CD4-positive, alpha-beta T cell treated with Interferon alpha-2 for 1 hour (primary cell): Measurements from ENCODE around the gene CCDC63.

ENCODE experiments used
- DNase-seq, 2 donors: peaks; one replicate each; pipeline ENCODE4 v3.0.0-alpha.2; 2020 to 2022

CCDC63 gene

DNA sequence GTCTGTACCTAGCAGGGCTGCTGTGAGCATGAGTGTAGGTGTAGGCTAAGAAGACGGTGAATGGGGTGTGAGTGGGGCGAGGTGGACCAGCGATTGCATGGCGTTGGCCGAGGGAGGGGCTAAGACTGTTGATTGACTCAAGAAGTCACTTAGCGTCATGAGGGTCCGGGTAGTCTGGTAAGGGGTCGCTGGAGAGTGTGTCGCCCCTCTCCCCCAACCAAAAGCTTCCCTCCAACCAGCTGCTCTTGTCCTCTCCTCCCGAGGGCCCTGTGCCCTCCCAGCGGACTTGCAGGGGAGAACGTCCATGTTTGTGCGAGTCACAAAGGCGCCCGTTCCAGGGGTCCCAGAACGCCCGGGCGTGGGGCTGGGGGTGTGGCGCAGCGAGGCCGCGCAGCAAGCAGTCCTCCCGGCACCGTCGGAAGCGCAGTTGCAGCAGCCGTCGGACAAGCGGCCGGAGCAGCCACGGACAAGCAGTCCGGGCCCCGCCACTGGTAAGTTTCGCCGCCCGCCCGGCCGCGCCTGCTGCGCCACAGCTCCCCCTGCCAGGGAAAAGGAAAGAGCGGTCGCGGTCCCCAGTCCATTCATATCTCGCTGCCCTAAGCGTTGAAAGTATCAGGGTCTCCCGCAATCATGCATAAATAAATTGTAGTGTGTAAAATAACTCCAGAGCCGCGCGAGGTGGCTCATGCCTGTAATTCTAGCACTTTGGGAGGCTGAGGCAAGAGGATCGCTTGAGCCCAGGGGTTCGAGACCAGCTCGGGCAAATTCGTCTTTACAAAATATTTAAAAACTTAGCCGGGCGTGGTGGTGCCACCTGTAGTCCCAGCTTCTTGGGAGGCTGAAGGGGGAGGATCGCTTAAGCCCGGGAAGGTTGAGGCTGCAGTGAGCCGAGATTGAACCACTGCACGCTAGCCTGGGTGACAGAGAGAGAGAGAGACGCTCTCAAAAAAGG lies at the start of gene CCDC63:
CCDC63 (plus strand) TSS at position 373 of the 952 bp plus-strand sequence. CDS start 5,968 bp downstream, outside the sequence.
- DNase-seq, result peak; percentile 15

DNA sequence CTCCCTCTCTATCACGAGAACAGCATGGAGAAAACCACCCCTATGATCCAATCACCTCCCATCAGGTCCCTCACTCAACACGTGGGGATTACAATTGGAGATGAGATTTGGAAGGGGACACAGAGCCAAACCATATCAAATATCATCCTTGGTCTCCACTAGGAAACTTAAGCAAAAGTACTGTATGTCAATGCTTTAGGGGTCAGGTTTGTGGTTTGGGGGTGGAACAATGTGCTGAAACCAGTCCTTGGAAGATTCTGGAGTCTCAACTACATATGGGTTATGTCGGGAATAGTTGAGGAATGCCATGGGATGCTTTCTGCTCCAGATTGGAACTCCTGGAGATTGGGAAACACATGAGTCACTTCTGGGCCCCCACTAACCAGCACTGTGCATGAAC lies 48.3 kb upstream of the CCDC63 start:
- DNase-seq, result no peak

DNA sequence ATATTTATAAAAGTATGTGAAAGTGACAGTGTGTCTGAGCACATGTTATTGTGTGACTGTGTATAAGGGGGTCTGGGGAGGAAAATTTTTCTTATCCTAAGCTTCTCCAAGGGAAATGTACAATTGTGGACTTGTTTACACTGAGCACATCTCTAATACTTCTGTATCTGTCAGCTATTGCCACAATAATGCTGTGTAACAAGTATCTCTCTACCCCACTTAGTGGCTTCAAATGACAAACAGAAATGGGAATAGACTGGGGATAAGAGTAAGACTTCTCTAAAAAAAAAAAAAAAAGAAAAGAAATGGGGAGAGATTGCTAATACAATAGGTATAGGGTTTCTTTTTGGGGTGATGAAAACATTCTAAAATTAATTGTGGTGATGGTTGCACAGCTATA lies 44.3 kb upstream of the CCDC63 start:
- no peak for DNase-seq

DNA sequence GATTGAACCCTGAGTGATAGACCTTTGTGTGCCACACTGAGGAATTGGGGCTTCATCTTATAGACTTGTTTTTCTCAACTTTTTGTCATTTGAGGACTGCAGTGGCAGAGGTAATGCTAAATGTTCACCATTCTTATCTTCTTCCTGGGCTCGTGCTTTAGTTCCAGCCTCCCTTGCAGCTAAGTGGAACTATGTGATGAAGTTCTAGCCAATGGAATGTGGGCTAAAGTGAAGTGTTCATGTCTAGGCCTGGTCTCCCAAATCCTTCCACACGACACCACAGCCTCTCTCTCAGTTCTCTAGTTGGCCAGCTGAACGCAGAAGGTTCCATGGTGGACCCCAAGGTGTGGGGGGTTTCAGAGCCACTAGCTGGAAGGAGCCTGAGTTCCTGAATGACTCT lies 42.4 kb upstream of the CCDC63 start:
- no peak for DNase-seq

DNA sequence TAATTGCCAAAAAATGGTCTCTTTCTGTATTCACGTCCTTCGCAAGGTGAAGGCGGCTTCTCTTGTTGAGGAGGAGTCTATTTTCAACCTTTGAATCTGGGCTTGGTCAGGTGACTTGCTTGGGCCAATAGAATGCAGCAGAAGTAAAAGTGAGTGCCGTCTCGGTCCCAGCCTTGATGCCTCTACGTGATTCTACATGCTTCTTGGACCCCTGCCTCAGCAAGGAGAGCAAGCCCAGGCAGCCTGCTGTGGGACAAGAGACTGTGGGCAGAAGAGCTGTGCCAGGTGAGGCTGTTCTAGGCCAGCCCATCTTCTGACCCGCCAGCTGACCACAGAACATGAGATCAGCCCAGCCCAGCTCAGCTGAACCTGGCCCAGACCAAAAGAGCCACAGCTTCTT lies 39.1 kb upstream of the CCDC63 start:
- DNase-seq, result no peak

DNA sequence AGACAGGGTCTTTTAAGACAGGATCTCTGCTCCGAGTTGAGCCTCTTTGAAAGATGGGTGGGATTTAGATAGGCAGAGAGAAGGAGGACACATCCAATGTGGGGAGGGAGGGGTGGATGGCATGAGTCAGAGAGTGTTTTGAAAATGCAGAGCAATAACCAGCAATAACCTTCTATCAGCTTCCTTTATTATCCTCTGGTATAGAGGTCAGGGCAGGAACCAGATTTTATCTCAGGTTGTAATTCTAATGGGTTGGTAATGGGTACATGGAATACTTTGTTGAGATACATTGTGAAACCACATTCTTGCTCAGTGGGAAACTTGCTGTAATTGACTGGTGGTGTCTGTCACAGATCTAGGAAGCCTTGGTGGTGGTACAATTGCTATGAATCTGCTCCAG lies 37.6 kb upstream of the CCDC63 start:
- DNase-seq, result no peak

DNA sequence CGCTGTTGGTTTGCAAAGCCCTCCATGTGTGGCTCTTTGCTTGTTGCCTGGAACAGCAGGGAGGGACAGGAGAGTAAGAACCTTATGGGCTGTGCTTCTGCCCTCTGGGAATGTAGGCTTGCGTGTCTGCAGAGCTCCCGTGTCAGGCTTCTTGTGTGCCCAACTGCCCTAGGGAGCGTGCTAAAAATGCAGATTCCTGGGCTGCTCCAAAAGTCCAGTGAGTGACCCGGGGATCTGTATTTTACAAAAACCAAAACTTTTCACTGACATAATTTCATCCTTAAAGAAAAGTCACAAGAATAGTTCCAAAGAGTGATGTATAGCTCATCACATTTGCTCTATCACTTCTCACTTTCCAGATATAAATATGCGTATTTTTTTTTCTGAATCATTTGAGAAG lies 34.8 kb upstream of the CCDC63 start:
- DNase-seq, result no peak

DNA sequence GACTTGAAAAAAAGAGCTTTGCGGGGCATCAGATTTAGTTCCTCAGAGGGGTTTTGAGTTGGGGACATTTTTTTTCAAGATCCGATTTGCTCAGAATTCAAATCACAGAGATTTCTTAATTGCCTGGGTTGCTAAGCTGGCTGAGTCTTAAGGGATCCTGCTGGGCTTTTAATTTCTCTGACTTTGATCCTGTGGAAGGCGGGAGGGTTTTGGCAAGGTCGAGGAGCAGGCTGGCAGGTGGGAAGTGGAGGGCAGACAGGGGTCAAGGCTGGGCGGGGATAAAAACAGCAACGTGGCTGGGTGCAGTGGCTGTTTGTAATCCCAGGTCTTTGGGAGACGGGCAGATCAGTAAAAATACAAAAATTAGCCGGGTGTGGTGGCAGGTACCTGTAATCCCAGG lies 33.5 kb upstream of the CCDC63 start:
- DNase-seq, result no peak

DNA sequence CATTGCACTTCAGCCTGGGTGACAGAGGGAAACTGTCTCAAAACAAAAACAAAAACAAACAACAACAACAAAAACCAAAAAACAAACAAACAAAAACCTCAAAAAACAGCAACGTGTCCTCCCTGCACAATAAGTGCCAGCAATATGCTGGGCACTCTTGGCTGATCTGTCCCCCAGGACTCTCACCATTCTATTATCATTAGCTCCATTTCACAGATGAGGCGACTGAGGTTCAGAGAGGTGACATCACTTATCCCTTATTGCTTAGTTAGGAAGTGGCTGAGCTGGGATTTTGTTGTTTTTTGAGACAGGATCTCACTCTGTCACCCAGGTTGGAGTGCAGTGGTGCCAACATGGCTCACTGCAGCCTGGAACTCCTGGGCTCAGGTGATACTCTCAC lies 33.0 kb upstream of the CCDC63 start:
- no peak for DNase-seq

DNA sequence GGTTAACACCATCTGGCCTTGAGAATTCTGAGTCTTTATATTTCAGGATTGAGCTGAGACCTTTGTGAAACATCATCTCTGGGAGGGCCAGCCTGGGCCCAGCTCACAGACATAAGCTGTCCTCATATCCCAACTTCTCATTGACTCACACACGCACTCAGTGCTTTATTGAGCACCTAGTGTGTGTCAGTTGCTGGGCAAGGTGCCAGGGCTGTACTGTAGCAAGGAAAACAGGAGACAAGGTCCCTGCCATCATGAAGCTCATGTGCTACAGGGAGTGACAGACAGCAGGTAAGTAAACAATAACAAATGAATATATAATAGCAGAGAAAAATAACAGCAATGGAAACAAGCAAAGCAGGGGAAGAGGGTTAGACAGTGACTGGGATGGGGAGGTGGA lies 30.5 kb upstream of the CCDC63 start:
- no peak for DNase-seq

DNA sequence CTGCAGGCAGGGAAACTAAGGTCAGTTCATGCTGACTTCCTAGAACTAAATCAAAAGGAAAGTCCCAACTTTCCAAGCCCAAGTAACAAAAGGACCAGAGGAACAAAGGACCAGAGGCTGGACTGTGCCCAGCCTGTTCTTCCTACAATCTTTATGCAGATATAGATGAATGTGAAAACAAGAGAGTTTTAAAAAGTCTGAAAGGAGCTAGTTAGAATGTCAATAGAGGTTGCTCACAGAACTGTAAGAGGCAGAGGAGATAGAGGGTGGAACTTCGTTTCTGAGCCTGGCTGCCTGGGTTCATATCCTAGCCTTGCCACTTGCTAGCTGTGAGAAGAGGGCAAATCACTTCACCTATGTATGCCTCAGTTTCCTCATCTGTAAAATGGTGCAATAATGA lies 30.0 kb upstream of the CCDC63 start:
- no peak for DNase-seq

DNA sequence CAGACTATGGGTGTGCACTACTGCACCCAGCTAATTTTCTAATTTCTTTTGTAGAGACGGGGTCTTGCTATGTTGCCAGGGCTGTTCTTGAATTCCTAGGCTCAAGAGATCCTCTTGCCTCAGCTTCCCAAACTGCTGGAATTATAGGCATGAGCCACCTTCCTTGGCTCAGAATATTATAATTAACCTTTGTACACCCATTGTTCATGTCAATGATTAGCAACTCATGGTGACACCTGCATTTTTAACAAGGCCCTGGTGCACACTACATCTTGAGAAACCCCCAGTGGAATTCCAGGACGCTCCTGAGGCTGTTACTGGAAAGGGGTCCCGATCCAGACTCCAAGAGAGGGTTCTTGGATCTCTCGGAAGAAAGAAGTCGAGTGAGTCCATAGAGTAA lies 28.3 kb upstream of the CCDC63 start:
- no peak for DNase-seq

DNA sequence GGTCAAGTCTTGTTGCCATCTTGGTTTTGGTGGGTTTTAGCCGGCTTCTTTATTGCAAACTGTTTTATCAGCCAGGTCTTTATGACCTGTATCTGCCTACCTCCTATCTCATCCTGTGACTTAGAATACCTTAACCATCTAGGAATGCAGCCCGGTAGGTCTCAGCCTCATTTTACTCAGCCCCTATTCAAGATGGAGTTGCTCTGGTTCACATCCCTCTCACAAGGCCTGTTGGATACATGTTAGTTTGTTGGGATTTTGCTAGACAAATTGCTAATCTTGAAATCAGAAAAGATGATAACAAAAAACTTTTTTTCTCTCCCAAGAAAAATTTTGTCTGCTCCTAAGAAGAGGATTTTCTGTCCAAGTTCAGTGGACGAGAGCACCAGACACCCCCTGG lies 27.6 kb upstream of the CCDC63 start:
- no peak for DNase-seq

DNA sequence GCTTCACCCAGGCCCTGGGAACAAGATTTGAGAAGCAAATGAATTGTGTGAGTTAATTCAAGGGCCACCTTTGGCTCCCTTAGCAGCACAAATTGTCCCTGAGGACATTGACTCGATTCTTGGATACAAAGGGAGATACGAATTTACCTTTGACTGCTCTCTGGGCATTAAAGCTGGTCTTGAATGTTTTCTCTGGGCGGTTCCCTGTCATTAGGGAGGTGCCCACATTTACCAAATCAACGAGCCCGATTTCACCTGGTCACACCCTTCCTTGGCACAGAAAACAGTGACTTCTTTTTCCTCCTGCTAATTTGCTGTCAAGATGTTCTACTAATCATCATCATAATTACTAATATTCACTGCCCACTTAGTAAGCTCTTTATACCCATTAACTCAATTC lies 27.1 kb upstream of the CCDC63 start:
- no peak for DNase-seq

DNA sequence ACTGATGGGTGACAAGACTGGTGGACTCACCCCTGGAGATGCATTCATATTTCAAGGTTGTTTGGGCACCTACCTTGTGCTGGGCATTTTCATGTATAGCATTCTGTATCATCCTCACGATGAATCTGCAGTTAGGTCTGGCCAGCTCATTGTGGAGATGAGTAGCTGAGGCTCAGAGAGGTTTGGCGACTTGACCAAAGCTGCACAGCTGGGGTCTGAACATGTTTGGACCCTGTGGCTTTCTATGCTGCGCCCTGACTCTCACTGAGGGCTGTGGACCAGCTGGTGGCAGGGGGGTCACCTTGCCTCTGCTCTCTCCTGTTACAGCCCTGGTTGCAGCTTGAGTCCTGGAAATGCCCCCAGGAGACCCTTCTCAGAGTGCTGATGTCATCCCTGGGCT lies 24.9 kb upstream of the CCDC63 start:
- no peak for DNase-seq

DNA sequence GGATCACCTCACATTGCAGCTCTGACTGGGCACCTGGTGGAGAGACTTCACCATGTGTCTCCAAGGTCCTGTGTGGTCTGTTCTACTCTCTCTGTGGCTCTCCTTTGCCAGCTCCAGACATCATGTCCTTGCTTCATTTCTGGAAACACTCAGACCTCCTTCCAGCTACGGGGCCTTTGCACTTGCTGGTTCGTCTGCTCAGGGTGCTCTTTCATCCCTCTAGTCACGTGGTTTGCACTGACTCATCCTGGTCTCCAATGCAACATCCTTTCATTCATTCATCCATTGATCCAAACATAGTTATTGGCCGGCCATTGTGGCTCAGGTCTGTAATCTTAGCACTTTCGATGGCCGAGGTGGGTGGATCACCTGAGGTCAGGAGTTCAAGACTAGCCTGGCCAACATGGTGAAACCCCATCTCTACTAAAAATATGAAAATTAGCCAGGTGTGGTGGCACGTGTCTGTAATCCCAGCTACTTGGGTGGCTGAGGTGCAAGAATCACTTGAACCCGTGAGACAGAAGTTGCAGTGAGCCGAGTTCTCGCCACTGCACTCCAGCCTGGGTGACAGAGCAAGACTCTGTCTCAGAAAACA lies 23.9 kb upstream of the CCDC63 start:
- DNase-seq, result no peak

DNA sequence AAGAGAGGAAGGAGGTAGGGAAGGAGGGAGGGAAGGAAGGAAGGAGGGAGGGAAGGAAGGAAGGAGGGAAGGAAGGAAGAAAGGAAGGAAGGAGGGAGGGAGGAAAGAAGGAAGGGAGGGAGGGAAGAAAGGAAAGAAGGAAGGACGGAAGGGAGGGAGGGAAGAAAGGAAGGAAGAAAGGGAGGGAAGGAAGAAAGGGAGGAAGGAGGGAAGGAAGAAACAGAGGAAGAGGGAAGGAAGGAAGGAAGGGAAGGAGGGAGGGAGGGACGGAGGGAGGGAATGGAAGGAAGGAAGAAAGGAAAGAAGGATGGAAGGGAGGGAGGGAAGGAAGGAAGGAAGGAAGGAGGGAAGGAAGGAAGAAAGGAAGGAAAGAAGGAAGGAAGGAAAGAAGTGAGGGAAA lies 22.4 kb upstream of the CCDC63 start:
- no peak for DNase-seq

DNA sequence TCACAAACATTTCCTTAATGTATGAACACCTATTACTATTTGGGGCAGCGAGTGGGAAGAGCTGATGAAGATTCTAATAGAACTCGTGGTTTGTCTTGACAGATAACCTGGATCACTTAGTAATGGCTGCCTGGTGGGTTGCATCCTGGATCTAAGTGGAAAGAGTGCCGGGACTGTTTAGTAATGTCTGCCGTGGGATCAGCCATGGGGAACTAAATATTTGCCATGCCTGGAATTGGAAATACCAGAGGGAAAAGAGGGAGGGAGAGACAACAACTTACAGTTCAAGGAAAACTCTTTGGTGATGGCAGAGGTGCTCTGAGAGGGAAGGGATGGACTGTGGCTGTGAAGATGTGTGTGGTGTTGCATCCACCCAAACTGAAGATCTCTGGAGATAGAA lies 21.3 kb upstream of the CCDC63 start:
- no peak for DNase-seq

DNA sequence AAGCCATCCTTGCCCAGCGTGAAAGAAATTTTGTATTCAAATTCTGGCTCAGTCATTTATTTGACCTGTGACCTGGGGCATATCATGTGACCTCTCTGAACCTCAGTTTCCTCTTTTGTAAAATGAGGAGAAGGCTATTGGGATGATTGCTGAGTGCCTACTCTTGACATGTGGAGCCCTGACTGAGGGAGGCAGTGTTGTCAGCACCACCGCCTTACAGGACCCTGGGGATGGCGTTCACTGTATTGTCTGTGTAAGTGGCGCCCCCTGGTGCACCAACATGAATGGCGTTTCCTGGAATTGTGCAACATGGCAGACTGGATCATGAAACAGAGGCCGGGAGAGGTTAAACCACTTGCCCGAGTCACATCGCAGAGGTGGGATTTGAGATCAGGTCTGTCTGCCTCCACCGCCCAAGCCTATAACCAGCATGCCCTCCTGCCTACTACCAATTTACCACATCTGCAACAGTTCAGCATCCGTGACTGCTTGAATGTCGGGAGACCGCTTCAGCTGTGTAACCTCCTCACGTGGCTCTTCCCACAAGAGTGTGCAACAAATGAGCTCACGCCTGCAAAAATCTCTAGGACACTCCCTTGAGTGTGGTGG lies 20.1 kb upstream of the CCDC63 start:
- peak; percentile 81 to 87 for DNase-seq

DNA sequence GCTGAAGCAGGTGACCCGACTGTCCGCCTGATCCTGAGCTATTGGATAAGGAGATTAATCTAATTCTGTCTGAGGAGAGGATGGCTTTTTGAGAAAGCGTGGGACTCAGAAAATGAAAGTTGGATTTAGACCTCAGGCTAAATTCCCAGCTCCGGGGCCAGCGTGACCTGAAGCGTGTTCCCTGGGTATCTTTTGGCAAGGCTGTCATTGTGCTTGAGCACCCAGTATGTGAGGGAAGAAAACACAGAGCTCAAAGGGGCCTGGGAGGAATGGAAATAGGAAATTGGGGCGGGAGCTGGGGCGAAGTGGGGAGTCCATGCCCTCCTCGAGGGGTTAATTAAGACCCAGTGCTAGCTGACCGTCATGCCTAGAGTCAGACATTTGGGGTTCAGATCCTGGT lies 17.5 kb upstream of the CCDC63 start:
- no peak for DNase-seq

DNA sequence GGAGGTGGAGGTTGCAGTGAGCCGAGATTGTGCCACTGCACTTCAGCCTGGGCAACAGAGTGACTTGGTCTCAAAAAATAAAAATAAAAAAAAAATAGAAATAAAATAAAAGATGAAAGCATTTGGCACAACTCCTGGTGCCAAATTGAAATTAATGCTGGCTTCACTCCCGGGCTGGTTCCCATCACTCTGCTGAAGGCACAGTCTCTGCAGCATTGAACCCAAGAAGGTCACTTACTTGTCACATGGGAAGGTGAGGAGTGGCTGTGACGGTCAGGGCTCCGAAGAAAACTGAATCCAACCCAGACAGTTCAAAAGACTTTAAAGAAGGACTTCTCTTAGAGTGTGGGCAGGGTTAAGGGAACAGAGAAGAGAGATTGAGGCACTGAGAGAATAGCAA lies 10.5 kb upstream of the CCDC63 start:
- no peak for DNase-seq

DNA sequence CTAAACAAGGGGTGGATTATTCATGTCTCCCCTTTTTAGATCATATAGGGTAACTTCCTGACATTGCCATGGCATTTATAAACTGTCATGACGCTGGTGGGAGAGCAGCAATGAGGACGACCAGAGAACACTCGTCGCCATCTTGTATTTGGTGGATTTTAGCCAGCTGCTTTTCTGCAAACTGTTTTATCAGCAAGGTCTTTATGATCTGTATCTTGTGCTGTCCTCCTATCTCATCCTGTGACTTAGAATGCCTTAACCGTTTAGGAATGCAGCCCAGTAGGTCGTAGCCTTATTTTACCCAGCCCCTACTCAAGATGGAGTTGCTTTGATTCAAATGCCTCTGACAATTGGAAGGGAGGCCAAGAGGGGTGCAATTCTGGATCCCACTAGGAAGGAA lies 5.8 kb upstream of the CCDC63 start:
- no peak for DNase-seq

DNA sequence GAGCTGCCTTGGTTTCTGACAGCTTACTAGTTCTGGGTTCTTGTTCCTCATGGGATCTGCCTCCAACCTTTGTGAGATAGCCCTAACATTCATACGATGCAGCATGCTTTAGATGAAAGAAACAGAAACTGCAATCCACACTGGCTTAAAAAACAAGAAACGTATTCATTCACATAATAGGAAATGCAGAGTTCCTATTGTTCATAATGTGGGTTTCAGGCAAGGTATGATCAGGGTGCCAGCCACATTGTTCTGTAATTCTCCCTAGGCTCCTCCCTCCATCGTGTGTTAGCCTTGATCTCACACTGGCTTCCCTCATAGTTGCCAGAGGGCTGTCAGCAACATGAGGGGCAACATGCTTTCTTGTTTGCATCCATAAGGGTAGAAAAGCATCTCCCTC lies 2.7 kb upstream of the CCDC63 start:
- no peak for DNase-seq
